Measurements from ENCODE around the gene TBRG1. TPM values are rescaled to one million over a fixed set of nuclear protein-coding genes. Genes with fewer than 3 reads are reported as not detected.
"Not testable (repeated sequence)": the region's sequence is repeated elsewhere in the genome, so short reads cannot be mapped to it uniquely, and the experiment has no call there.

Gene TBRG1, protein sequence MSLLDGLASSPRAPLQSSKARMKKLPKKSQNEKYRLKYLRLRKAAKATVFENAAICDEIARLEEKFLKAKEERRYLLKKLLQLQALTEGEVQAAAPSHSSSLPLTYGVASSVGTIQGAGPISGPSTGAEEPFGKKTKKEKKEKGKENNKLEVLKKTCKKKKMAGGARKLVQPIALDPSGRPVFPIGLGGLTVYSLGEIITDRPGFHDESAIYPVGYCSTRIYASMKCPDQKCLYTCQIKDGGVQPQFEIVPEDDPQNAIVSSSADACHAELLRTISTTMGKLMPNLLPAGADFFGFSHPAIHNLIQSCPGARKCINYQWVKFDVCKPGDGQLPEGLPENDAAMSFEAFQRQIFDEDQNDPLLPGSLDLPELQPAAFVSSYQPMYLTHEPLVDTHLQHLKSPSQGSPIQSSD
- total RNA-seq (2014; rRNA removed; shearing (Covaris generic)): 22.8 and 24.8 TPM in 2 replicates

DNA sequence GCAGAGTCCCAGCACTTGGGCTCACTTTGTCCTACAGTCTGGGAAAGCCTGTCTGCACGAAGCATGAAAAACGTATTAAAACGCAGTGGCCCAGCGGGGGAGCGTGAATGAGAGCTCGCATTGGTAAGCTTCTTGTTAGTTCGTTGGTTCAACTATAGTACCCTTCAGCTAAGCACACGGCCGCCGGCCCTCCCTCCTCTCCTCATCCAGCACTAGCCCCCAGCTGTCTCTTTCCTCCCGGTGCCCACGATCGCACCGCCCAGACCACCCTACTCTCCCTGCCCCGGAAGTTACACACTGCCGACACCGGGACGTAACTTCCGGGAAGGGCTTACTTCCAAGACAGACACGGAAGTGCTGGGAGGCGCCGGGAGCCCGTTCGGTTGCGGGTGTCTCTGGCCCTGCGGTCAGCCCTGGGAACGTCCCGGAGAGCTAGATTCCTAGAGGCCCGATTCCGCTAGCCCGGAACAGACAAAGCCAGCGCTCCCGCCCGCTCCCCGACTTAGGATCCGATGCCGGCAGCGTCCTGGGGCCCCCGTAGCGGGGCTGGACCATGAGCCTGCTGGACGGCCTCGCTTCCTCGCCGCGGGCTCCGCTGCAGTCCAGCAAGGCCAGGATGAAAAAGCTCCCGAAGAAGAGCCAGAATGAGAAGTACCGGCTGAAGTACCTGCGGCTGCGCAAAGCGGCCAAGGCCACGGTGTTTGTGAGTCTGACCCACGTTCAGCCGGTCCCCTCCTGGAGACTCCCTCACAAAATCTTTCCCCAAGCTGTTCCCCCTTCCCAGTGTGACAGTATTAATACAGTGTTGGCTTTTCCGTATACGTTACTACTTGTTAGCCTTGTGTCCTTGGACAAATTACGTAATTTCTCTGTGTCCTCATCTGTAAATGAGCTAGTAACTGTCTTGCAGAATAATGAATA is at the start of gene TBRG1:
Gene TBRG1 (plus strand): TSS at position 334 of the 921 bp plus-strand sequence. CDS start 220 bp downstream, at position 554.
- peak; percentile 91 for DNase-seq (ENCODE audit: low spot score)

DNA sequence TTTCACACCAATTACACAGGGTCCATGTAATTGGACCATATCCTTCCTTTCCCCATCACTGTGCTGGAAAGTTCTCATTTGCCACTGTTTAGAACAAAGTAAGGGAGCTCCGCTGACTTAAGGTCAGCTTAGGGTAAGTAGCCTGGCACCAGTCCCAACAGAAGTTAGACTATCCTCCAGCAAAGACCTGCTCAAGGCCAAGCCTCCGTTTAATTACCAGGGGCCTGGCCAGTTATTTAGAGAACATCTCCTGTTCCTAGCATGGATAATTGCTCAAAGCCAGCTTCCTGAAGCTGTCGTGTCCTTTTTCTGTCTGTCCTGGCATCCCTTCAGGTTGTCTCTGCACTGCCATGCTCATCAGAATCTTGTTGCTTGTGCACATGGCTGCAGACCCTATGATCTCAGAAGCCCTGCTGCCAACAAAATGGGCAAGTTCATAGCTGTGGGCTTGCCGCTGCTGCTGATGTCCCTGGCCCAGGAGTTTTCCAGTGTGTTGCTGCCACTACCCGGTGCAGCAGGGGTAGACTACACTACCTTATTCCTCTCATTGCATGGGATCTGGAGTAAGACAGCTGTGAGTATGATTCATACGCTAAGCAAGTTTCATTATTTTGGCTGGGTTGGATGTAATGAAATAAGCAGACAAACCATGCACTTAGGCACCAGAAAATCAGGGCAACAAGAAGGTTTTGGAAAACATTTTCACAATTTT is 44.8 kb upstream of the TBRG1 start:
- DNase-seq (ENCODE audit: low spot score): no peak

DNA sequence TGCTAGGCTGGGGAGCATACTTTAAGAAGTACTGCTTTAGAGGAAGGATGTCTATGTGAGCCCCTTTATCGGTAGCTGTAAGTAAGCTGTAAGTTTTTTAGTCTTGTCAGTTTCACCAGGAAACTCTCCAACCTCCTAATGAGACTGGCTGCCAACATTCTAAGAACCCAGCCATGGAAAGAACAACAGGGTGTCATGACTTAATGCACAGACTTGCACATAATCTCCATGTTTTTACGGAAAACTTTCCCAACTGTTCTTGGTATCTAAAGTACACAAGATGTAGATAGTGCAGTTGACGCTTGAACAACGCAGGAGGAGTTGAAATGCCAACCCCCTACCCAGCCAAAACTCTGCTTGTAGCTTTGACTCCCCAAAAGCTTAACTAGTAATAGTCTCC is 43.9 kb upstream of the TBRG1 start:
- no peak for DNase-seq (ENCODE audit: low spot score)

DNA sequence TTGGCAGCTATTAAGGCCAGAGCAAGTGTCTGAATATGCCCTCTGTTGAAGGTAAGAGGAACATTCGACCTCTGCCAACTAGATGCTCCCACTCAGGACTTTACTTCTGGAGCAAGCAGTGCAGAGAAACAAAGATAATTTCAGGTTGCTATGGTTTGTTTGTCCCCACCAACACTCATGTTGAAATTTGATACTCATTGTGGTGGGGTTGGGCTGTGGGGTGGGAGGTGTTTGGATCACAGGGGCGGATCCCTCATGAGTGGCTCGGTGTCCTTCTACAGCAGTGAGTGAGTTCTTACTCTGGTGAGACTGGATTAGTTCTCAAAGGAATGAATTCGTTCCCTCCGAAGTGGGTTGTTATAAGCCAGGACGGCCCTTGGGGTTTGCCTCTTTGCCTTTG is 40.8 kb upstream of the TBRG1 start:
- DNase-seq (ENCODE audit: low spot score): no peak

DNA sequence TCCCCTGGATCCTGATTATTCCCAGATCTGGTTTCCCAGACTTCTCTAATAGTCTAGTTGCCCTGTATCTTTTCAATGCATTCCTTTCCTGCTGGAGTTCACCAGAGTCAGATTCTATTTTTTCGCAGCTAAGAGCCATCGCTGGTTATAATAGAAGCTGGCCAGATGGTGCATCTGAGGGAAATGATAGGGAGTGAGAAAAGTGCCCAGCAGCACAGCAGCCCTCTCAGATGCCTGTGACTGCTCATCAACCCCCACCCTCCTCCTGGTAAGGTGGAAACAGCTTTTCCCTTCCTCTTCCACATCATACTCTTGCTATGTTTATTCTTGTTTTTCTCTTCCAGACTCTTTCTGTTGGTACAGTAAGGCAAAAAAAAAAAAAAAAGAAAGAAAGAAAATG is 40.1 kb upstream of the TBRG1 start:
- DNase-seq (ENCODE audit: low spot score): no peak

DNA sequence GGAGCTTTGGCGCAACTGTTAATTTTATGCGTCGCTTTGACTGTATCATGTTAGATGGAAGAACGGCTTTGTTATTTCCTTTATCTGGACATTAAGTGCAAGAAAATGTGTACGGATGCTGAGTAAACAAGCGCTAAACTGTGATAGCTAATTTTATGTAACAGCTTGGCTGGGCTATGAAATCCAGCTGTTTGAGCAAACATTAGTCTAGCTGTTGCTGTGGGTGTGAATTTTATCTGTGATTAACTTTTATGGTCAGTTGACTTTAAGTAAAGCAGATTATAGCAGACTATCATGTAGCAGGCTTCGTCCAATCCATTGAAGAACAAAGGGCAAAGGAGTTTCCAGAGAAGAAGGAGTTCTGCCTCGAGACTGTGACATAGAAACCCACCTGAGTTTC is 38.9 kb upstream of the TBRG1 start:
- DNase-seq (ENCODE audit: low spot score): no peak

DNA sequence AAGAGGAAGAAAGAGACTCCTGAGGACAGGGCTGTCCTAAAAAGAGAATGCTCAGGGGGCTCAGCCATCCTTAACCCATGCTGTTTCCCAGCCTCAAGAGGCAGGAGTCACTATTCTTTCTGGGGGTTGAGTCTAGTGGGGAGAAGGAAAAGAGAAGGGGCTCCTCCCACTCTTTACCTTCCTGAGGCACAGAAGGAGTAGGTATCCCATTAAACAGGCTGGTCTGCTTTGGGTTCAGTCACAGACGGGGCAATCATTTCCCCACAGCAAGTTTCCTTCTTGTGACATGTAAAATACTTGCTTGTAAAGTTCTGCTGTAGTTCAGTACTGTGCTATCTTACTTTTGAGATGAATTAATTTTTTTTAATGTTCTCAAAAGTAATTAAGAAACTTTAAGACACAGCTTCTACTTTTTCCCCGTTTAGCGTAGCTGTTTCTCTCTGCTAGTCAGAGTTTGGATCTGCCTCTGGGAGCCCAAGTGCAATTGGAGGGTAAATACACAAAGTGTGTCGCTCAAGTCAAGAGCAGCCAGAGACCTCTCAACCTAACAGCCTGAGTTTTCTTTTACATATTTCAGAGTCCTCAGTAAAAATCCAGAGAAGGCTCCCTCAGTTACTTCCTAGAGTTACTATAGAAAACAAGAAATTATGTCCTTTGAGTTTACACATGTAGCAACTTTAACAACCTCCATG is 37.8 kb upstream of the TBRG1 start:
- no peak for DNase-seq (ENCODE audit: low spot score)

DNA sequence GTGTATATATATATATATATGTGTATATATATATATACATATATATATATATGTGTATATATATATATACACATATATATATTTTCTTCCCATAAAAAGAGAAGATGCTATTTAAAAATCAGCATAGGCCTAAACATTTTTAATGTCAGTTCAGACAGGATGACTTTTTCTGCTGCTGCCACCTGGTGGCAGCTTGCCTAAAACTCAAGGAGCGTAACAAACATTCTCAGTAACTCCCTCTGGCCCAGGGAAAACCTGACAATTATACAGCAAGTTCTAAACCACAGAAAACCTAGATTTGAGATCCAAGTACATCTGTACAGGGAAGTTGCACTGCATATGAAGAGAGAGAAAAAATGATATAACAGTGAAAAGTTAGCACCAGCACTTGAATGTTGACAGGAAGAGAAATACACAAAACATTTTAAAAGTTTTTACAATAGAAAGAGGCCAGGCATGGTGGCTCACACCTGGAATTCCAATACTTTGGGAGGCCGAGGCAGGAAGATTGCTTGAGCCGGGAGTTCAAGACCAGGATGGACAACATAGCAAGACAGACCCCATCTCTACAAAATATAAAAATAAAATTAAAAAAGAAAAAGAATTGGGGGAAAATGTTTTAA is 36.3 kb upstream of the TBRG1 start:
- DNase-seq (ENCODE audit: low spot score): peak; percentile 49

DNA sequence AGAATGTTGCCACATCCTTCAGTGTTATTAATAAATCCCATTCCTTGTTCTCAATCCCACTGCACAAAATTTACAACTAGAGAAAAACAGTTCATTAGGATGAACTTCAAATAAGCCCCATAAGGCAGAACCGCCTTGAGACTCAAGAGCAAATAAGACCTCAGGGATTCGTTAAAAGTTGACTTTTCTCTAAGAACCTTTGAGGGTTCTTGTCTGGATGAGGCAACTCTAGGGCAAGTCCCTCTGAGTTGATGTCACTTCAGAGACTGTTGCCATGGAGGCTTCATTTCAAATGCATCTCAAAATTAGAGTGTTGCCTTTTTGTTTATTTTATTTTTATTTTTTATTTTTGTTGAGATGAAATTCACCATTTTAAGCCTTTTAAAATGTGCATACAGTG is 31.2 kb upstream of the TBRG1 start:
- DNase-seq (ENCODE audit: low spot score): no peak

DNA sequence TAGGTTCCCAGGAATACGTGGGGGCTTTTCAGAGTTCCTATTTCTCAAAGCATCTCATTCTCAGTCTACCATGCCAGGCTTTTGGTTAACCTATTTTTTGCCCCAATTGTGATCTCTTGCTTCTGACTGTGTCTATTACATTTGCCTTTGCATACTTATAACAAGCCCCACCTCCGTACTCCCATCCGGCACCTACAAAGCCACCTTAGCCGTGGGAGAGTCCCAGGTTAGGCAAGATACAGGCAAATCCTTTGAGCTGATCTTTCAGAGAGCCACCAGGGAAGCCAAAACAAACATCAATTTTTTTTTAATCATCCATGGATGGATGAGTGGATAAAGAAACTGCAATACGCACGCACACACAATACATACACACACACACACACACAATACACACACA is 30.0 kb upstream of the TBRG1 start:
- DNase-seq (ENCODE audit: low spot score): no peak

DNA sequence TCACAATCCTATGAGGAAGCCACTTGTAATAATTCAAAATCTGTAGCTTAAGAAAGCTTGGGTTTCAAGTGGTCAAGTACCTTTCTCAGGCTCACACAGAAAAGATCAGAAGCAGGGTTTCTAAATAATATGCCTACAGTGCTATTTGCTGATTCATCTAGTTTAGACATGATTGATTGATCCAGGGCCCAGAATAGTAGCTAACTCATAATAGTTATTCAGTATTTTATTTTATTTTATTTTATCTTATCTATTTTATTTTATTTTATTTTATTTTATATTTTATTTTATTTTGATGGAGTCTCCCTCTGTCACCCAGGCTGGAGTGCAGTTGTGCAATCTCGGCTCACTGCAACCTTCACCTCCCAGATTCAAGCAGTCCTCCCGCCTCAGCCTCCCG is 27.4 kb upstream of the TBRG1 start:
- no peak for DNase-seq (ENCODE audit: low spot score)

DNA sequence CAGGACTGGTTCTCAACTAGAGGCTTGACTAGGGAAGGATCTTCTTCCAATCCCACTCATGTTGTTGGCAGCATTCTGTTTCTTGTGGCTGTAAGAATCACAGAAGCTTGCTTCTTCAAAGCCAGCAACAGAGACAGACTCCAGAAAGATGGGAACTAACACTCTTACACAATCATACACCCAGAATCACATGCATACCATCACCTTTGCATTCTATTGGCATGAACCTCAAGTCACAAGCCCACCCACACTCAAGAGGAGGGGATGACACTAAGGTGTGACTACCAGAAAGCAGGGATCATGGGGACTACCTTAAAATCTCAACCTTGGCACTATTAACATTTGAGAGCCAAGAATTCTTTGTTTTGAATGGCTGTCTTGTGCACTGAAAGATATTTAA is 25.0 kb upstream of the TBRG1 start:
- DNase-seq (ENCODE audit: low spot score): no peak

DNA sequence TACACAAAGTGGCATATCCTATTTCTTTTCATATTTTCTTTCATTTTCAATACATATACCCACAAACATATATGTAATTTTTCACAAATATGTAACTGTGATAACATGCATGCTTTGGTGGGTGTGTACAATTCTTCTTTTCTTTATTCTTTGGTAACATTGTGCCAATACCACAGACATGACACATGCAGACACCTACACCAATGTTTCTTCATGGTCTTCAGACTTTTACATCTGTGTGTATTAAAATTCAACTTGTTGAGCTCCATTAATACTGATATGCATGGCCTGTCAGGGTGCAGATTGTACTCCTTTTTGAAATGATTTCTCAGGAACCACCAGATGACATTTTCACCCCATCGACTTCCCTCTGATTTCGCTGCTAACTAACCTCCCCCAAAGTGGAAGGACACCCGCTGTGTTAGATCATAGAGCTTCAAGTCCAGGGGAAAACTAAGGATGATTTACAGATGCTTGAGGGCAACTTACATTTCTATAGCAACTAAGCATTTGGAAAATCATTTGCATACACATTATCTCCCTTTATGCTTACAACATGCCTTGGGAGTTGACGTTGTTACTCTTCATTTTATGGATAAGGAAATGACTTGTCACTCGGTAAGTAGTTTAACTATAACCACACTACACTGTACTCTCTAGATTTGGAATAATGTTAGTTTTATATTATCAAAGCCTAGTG is 21.9 kb upstream of the TBRG1 start:
- DNase-seq (ENCODE audit: low spot score): no peak

DNA sequence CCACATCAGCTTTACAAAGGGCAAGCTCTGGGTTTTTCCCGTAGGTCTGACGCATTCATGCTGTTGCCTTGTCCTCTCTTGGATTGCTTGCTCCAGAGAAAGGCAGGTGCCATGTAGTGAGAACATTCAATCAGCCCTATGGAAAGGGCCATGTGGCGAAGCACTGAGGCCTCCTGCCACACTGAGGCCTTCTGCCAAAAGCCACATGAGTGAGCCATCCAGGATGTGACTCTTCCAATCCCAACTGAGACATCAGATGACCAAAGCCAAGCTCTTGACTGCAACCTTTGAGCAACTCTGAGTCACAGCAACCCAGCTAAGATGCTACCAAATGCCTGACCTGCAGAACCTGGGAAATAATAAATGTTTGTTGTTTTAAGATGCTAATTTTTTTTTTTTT is 20.5 kb upstream of the TBRG1 start:
- DNase-seq (ENCODE audit: low spot score): no peak

DNA sequence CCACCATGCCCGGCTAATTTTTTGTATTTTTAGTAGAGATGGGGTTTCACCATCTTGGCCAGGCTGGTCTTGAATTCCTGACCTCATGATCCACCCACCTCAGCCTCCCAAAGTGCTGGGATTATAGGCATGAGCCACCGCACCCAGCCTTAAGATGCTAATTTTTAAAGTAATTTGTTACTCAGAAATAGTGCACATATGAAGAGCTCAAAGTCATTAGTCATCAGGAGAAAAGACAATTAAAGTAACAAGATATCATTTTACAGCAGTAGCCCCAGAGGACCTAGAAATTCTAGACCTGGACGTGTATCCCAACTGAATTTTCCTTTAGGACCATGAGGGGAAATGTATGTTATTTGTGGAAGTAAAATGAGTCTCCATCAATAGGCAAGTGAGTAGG is 19.9 kb upstream of the TBRG1 start:
- DNase-seq (ENCODE audit: low spot score): not testable (repeated sequence)

DNA sequence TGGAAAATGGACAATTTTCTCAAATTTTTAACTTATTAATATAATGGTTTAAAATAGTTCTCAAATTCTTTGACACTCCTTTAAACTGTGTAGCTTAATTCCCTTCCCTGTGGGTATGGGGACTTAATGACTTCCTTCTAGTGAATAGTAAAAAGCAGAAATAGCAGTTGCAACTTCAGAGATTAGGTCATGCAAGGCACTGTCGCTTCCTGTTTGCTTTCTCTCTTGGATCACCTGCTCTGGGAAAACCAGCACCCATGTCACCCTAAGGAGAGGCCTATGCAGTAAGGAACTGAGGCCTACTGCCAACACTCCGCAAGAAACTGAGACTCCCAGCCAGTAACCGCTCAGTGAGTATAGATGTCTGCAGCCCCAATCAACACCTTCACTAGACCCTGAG is 16.9 kb upstream of the TBRG1 start:
- no peak for DNase-seq (ENCODE audit: low spot score)

DNA sequence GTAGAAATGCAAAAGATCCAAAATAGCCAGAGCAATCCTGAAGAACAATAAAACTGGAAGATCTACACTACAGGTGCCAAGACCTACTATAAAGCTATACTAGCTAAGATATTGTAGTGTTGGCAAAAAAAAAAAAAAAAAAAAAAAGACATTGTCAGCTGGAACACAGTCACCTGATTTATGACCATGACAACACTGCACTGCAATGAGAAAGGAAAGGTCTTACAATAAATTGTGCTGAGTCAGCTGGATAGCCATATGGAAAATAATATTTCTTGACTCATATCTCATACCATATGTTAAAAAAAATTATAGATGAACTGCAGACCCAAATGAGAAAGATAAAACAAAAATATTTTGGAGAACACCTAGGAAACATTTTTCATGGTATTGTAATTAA is 14.5 kb upstream of the TBRG1 start:
- DNase-seq (ENCODE audit: low spot score): no peak

DNA sequence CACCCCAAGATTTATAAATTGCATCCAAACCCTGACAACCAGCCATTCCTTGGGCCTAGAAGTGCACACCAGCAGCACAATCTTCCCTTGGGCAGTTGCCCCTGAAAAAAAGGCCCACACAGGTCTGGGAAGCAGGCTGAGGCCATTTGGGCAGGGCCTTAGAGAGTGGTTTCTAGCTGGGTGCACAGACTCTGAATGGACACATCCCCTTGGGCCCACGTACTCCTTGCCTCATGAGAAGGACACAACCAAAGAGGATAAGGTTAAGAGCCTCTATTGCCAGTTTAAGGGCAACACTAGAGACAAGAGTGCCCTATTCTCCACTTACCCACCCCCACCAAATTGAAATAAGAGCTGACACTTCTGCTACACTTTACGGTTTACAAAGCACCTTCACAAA is 12.4 kb upstream of the TBRG1 start:
- no peak for DNase-seq (ENCODE audit: low spot score)

DNA sequence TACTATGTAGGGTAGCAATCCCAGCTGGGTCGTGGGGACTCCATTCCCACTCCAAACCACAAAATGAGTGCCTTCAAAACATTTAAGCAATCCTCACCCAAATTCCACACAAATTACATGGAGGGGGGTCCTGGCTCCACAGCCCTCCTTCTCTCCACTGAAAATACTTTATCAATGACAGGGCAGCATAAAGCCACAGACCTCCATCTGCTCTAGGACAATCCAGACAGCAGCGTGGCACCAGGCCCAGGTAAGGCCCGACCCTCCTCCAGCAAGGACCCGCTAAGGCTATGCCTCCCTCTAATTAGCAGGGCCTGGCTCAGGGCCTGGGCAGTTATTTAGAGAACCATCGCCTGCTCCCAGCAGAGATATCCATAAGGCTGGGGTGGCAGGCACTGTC is 11.6 kb upstream of the TBRG1 start, which contains the start of gene PANX3:
Gene PANX3 (plus strand): TSS at position 365 of the 400 bp plus-strand sequence. CDS start 129 bp downstream, outside the sequence.
- no peak for DNase-seq (ENCODE audit: low spot score)

DNA sequence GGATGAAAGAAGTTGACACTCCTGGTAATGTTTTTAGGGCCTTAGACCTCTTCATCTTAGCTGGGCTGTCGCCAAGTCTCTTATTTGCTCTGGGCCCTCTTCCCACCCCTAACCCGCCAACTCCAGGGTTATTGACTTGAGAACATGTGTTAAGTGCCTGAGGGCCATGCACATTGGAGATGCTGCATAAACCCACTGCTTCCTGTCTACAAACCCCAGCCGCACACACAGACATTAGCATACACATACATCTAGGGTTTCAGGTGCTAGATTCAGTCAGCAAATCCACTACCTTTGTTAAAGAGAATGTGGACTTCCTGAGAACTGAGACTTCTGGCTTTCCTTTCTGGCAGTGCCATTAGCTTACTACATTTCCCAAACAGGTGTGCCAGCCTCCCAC is 10.6 kb upstream of the TBRG1 start:
- DNase-seq (ENCODE audit: low spot score): no peak
